Activated T-cell treated with anti-CD3 and anti-CD28 coated beads, Interleukin-2, amount 50 U/mL, for 72 hours (primary cell): ENCODE data around the gene RBBP8NL. TPM values are rescaled to one million over a fixed set of nuclear protein-coding genes. Genes with fewer than 3 reads are reported as not detected.

ENCODE experiments used
- ATAC-seq, 2 donors: fragments of 150-1000 bp; cut with Tn5 transposase; replicated peaks in 1 of 2; 2 replicates each; pipeline ENCODE4 v1.10.0; 2021; ENCODE audit warnings: moderate library complexity in 2 of 2, mild to moderate bottlenecking in 1 of 2
- DNase-seq, 2 donors: peaks; one replicate each; pipeline ENCODE4 v3.0.0; 2021 to 2022; ENCODE audit warnings: mixed read lengths in 1 of 2
- H3K27ac Mint-ChIP-seq: one replicate; pipeline ENCODE4 v1.8.0; 2022; ENCODE audit warnings: mild to moderate bottlenecking, moderate library complexity, mixed read lengths
- H3K27me3 Mint-ChIP-seq: one replicate; pipeline ENCODE4 v1.8.0; 2022; ENCODE audit warnings: low read depth, mixed read lengths
- H3K36me3 Mint-ChIP-seq, 2 donors: one replicate each; pipeline ENCODE4 v1.8.0; 2022; ENCODE audit warnings: mixed read lengths in 2 of 2, mild to moderate bottlenecking in 1 of 2; ENCODE audit not compliant: insufficient read depth in 2 of 2
- H3K4me1 Mint-ChIP-seq: one replicate; pipeline ENCODE4 v1.8.0; 2022; ENCODE audit warnings: low read depth, mixed read lengths
- H3K4me3 Mint-ChIP-seq, 2 donors: one replicate each; pipeline ENCODE4 v1.8.0; 2022; ENCODE audit warnings: mild to moderate bottlenecking in 2 of 2, mixed read lengths in 2 of 2, moderate library complexity in 2 of 2
- H3K9me3 Mint-ChIP-seq, 2 donors: one replicate each; pipeline ENCODE4 v1.8.0; 2022; ENCODE audit warnings: mixed read lengths in 2 of 2
- total RNA-seq, 2 donors: library from RNA; stranded (reverse); gene quantifications; one replicate each; pipeline ENCODE4 v1.2.3, GENCODE V29; 2022

Gene RBBP8NL, protein sequence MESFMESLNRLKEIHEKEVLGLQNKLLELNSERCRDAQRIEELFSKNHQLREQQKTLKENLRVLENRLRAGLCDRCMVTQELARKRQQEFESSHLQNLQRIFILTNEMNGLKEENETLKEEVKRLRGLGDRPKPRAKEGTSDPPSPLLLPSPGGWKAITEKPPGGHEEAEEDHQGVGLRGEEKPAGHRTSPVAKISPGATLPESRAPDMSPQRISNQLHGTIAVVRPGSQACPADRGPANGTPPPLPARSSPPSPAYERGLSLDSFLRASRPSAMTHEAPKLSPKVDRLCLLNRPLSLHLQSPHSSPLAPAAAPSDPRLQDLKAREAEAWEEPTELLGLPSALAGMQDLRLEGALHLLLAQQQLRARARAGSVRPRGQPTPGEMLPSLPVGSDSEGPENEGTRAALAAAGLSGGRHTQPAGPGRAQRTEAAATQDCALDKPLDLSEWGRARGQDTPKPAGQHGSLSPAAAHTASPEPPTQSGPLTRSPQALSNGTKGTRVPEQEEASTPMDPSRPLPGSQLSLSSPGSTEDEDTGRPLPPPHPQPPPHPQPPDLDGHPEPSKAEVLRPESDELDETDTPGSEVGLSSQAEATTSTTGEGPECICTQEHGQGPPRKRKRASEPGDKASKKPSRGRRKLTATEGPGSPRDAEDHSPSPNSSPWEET
- total RNA-seq: not detected

DNA sequence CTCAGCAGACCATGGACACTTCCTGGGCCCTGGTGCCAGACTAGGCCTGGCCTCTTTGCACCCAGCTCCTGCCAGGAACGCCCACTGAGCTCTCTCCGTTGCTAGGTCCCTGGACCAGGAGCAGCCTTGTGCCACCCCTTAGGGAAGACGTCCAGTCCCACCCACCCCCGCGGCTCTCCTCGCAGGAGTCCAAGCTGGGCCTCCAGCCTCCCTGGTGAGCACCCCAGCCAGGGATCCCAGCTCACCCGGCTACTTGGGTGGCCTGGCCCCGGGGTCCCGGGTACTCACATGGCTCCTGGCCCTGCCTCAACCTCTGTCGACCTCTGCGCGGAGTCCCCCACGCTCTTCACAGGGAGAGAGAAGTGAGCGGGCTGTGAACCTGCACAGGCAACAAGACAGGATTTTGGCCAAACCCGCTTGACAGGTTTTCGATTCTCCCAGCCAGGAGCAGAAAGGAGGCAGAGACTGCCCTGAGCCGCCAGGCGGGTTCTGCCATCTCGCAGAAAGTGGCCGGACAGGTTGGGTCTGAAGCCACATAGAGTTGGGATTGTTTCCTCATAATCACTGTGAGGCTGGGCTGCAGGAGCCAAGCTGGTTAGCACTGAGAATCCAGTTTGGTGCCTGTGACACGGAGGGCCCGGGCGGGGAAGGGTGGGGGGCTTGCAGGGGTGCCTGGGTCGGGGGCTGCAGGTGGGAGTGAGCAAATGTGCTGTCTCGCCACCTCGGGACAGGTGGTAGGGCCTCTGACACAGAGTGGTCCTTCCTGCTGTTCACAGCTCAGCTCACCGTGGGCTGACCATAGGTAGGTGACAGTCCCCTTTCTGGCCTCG, at the start of gene RBBP8NL:
Gene RBBP8NL, minus strand, starts transcription at position 368 of the 830 bp plus-strand sequence. CDS start 7,892 bp downstream, outside the sequence.
- H3K4me3 Mint-ChIP-seq: no peak within 1 kb of the TSS
- H3K4me1 Mint-ChIP-seq: no peaks in the 10 kb centered on the region
- no peak within 1 kb of the TSS for H3K27ac Mint-ChIP-seq
- no peaks in the 10 kb centered on the region for H3K36me3 Mint-ChIP-seq
- H3K27me3 Mint-ChIP-seq: peaks cover 4% of the 10 kb centered on the region
- DNase-seq (no peak), ATAC-seq (no peak)
- H3K9me3 Mint-ChIP-seq: no peaks in the 10 kb centered on the region

GRCh38 chr20:62476056-62476838, 48.9 kb upstream of the RBBP8NL start:
- ATAC-seq (peak in 1 of 2 donors; percentile 25), DNase-seq (no peak)
- Mint-ChIP-seq H3K27me3 (peaks cover 44% of the 10 kb centered on the region), H3K27ac (no peak overlapping the region), H3K4me3 (no peak overlapping the region), H3K36me3 (no peaks in the 10 kb centered on the region), H3K4me1 (no peaks in the 10 kb centered on the region), H3K9me3 (no peaks in the 10 kb centered on the region)

- no peaks in the 10 kb centered on the region for H3K4me1 Mint-ChIP-seq
- H3K4me3 Mint-ChIP-seq: peak within 1 kb of the TSS; percentile 38 to 72
- H3K36me3 Mint-ChIP-seq: no peaks in the 10 kb centered on the region
- DNase-seq: no peak
- peak within 1 kb of the TSS; percentile 68 for H3K27ac Mint-ChIP-seq
- peaks cover 44% of the 10 kb centered on the region for H3K27me3 Mint-ChIP-seq
- ATAC-seq: no peak
- no peaks in the 10 kb centered on the region for H3K9me3 Mint-ChIP-seq
Measured at GRCh38 chr20:62475772-62476055, 48.4 kb upstream of the RBBP8NL start, which contains the start of gene GATA5. Gene GATA5, minus strand, starts transcription at chr20:62475995. Its CDS starts 474 bp downstream, at chr20:62475521.

DNA sequence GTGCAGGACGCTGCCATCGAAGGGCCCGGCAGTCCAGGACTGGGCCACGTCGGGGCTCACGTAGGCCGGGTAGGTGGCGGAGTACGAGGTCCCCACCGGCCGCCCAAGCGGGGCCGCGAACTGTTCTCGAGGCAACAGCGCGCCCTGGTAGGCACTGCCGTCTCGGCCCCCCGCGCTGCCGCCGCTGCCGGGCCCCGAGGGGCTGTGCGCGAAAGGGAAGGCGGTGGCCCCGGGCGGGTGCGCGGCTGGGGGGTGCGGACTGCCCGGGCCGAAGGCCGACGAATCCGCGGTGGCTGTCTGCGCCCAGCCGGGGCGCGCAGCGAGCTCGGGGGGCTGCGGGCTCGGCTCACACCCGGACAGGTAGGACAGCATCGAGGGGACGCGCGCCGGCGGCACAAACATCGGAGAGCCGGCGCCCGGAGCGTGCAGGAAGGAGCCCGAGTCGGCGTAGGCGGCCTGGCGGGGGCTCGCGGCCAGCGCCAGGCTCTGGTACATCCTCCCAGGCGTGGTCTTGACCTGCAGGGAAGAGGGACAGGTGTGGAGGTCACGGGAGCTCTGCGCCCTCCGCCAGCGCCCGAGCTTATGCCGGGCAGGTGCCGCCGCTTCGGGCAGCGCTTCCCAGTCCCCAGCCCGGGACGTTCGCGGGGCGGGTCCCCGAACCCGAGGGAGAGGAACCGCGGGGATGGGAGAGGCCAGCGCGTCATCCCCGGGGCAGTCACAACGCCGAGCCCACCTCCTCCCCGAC, 47.9 kb upstream of the RBBP8NL start:
- no peak for DNase-seq
- H3K9me3 Mint-ChIP-seq: no peaks in the 10 kb centered on the region
- H3K36me3 Mint-ChIP-seq: no peaks in the 10 kb centered on the region
- no peak overlapping the region for H3K4me3 Mint-ChIP-seq
- no peak overlapping the region for H3K27ac Mint-ChIP-seq
- H3K27me3 Mint-ChIP-seq: peaks cover 47% of the 10 kb centered on the region
- no peaks in the 10 kb centered on the region for H3K4me1 Mint-ChIP-seq
- no peak for ATAC-seq

DNA sequence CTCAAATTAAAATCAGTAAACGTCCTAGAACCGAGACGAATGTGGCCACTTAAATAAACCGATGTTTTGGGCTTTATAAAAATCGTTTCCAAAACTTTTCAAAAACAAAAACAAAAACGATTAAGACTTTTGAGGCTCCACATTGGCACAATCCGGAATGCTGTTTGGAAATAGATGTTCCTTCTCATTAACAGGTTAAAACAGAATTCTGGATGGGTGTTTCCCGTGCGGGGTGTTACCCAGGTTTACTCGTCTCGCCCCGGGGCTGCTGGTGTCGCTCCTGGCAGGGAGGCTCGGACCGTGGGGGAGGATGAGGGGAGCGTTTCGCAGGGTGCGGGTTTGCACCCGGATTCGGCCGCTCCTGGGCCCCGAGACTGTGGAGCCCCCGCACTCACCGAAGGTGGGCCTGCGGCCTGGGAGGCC, 47.3 kb upstream of the RBBP8NL start:
- no peaks in the 10 kb centered on the region for H3K36me3 Mint-ChIP-seq
- no peak overlapping the region for H3K4me3 Mint-ChIP-seq
- no peak for DNase-seq
- no peaks in the 10 kb centered on the region for H3K4me1 Mint-ChIP-seq
- peaks cover 51% of the 10 kb centered on the region for H3K27me3 Mint-ChIP-seq
- no peaks in the 10 kb centered on the region for H3K9me3 Mint-ChIP-seq
- no peak overlapping the region for H3K27ac Mint-ChIP-seq
- no peak for ATAC-seq

DNA sequence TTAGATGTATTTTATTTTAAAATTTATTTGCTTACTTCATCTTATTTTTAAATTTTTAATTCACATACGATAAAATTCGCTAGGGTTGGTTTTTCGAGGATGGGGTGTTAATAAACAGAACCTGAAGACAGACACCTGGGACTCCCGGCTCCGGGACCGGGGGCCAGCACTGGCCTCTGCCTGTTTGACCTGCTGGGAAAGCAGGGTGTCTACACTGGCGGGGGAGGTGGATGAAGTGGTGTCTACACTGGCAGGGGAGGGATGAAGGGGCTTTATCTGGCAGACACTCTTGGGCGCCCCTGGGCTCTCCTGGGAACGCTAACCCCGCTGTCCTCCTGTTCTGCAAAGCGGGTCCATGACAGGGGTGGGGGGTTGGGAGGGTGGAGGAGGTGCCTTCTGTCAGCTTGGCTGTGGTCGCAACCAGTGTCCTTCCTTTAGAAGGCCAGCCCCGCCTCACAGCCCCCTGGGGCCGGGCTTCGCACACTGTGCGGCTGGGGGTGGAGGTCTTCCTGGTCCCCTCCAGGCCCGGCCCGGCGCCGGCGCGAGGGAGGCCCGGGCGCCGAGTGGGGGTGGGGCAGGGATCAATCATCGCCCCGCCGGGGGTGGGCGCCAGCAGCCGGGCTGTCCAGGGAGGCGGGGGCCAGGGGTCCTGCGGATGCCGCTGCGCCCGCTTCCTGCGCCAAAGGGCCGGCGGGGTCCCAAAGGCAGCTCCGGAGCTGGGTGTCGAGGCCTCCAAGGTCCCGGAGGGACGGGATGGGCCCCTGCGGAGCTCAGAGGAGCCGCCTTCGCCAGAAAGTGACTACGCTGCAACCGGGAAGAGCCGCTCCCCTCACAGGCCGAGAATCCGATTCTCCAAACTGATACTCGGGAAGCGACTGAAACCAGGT, 46.6 kb upstream of the RBBP8NL start:
- Mint-ChIP-seq H3K4me3 (no peak overlapping the region), H3K36me3 (no peaks in the 10 kb centered on the region), H3K4me1 (no peaks in the 10 kb centered on the region), H3K27me3 (peaks cover 48% of the 10 kb centered on the region), H3K27ac (no peak overlapping the region), H3K9me3 (no peaks in the 10 kb centered on the region)
- DNase-seq (no peak), ATAC-seq (no peak)

GRCh38 chr20:62472941-62473585, 45.7 kb upstream of the RBBP8NL start:
- no peaks in the 10 kb centered on the region for H3K9me3 Mint-ChIP-seq
- DNase-seq (no peak), ATAC-seq (no peak)
- H3K4me3 Mint-ChIP-seq: no peak overlapping the region
- no peaks in the 10 kb centered on the region for H3K36me3 Mint-ChIP-seq
- peaks cover 40% of the 10 kb centered on the region for H3K27me3 Mint-ChIP-seq
- no peaks in the 10 kb centered on the region for H3K4me1 Mint-ChIP-seq
- no peak overlapping the region for H3K27ac Mint-ChIP-seq

GRCh38 chr20:62472138-62472940, 45.0 kb upstream of the RBBP8NL start:
- no peaks in the 10 kb centered on the region for H3K36me3 Mint-ChIP-seq
- DNase-seq (no peak), ATAC-seq (no peak)
- H3K27ac Mint-ChIP-seq: no peak overlapping the region
- no peaks in the 10 kb centered on the region for H3K4me1 Mint-ChIP-seq
- no peaks in the 10 kb centered on the region for H3K9me3 Mint-ChIP-seq
- H3K27me3 Mint-ChIP-seq: peaks cover 33% of the 10 kb centered on the region
- H3K4me3 Mint-ChIP-seq: no peak overlapping the region

DNA sequence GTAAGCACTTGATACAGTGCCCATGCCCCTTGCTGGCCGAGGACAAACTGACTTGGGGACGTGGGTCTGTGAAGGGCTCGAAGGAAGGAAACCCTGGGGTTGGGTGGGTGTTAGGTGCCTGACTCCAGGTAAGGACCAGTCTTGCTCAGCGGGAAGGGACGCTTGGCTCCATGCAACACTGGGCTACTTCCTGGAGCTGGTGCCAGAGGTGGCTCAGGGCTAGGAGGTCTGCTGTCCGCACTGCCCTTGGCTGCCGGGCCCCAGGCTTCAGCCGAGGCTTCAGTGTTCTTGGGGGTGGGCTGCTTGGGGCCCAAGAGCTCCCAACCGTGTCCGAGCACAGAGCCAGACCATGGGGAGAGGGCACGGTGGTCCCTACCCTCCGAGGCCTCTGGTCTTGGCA, 43.1 kb upstream of the RBBP8NL start:
- ATAC-seq (no peak), DNase-seq (no peak)
- Mint-ChIP-seq H3K27ac (no peak overlapping the region), H3K36me3 (no peaks in the 10 kb centered on the region), H3K4me3 (no peak overlapping the region), H3K27me3 (peaks cover 25% of the 10 kb centered on the region), H3K9me3 (no peaks in the 10 kb centered on the region), H3K4me1 (no peaks in the 10 kb centered on the region)

DNA sequence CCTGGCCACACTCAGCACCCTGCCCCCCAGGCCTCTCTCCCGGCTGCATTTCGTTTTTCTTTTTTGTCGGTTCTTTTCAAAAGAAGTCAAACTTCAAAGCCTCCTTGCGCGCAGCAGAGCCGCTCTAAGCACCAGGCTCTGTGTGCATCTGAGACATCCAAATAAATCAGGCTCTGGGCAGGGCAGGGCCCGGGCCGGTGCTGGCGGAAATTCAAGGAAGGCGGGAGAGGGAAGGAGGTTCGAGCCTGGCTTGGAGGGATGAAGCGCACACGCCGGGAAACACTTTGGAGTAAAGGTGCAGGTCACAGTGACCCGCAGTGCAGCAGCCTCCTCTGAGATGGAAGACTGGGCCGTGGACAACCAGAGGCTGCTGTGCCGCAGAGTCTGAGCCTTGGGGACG, 42.7 kb upstream of the RBBP8NL start:
- ATAC-seq (no peak), DNase-seq (no peak)
- Mint-ChIP-seq H3K27me3 (peaks cover 25% of the 10 kb centered on the region), H3K4me1 (no peaks in the 10 kb centered on the region), H3K36me3 (no peaks in the 10 kb centered on the region), H3K9me3 (no peaks in the 10 kb centered on the region), H3K4me3 (no peak overlapping the region), H3K27ac (no peak overlapping the region)
